ENCODE results near the gene TMEM132D. TPM values are rescaled to one million over a fixed set of nuclear protein-coding genes. Genes with fewer than 3 reads are reported as not detected.

Gene TMEM132D
- total and polyA plus RNA-seq, 2 of the 8 experiments (the other 6 are each of a cell fraction or from before 2014, with no cell fraction given) = 3.5 to 10.1 TPM

DNA sequence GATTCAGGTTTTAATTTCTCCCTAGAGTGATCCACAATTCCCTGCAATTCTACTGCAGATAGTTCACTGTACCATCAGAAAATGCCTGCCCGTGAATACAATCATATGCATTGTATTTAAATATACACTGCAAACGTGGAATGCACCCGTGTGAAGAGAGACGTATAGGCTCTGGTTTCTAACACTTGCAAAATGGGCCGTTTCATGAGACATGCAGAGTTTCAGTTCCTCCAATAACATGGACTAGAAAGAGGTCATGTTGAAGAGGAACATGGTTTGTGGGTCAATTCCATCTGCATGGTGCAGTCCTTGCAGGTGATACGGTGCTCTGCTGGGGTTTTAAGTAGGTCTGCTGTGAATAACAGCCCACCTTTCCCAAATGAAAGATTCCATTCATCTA is 373.3 kb downstream of the TMEM132D start:
- Histone ChIP-seq H2BK15ac (ENCODE audit: low read length) (no peak overlapping the region), H4K8ac (ENCODE audit: extremely low read depth, insufficient read depth, low read length) (no peak overlapping the region), H2AFZ (ENCODE audit: low read length) (no peak overlapping the region), H2BK20ac (ENCODE audit: low read length) (no peak overlapping the region), H2BK12ac (ENCODE audit: low read depth, low read length) (no peak overlapping the region), H2AK5ac (ENCODE audit: low read depth, low read length) (no peak overlapping the region), H3K36me3 (ENCODE audit: control insufficient read depth in 2 of 4, insufficient read depth in 4 of 4, low read length in 3 of 4) (no peaks in the 10 kb centered on the region), H3K4me3 (ENCODE audit: extremely low read depth in 1 of 4, insufficient read depth in 2 of 4, low read depth in 3 of 4, low read length in 4 of 4) (no peak overlapping the region), H3K4me1 (replicated peaks in 1 of 4; ENCODE audit: control insufficient read depth in 3 of 4, insufficient read depth in 4 of 4, low read length in 3 of 4) (peaks cover 4 to 17% (median 14%) of the 10 kb centered on the region in 4 experiments), H4K5ac (ENCODE audit: insufficient read length, low read depth, low read length) (no peak overlapping the region), H3K23ac (ENCODE audit: insufficient read length) (no peak overlapping the region), H3K79me2 (ENCODE audit: control insufficient read depth in 1 of 2, insufficient read depth in 2 of 2, low read length in 2 of 2) (no peaks in the 10 kb centered on the region), H4K91ac (replicated peaks; ENCODE audit: insufficient read length, low read length) (no peak overlapping the region), H3K14ac (ENCODE audit: insufficient read length) (no peak overlapping the region), H3K27ac (ENCODE audit: low read depth, low read length) (no peak overlapping the region), H3K27me3 (replicated peaks in 1 of 4; ENCODE audit: control insufficient read depth in 3 of 4, extremely low read depth in 1 of 4, insufficient read depth in 3 of 4, low read length in 3 of 4) (no peaks in the 10 kb centered on the region), H3K79me1 (ENCODE audit: low read depth, low read length) (no peaks in the 10 kb centered on the region), H3K4ac (replicated peaks; ENCODE audit: insufficient read length, low read depth, low read length) (no peak overlapping the region), H2BK120ac (replicated peaks; ENCODE audit: low read depth, low read length) (no peak overlapping the region), H3K18ac (ENCODE audit: extremely low read depth, low read length) (0 out of 2 replicates have a peak overlapping the region, but pooled peaks have one; percentile 24), H2BK5ac (ENCODE audit: low read depth, low read length) (no peak overlapping the region), H3K9ac (replicated peaks in 1 of 4; ENCODE audit: extremely low read depth in 1 of 4, low read depth in 3 of 4, low read length in 3 of 4) (no peak overlapping the region), H3K56ac (replicated peaks; ENCODE audit: insufficient read length, low read depth, low read length) (no peak overlapping the region), H3K4me2 (ENCODE audit: insufficient read depth in 1 of 2, low read depth in 2 of 2, low read length in 2 of 2) (no peak overlapping the region), H3K9me3 (ENCODE audit: insufficient read depth in 2 of 2, low read depth in 1 of 2, low read length in 1 of 2) (no peaks in the 10 kb centered on the region), H4K20me1 (replicated peaks in 1 of 2; ENCODE audit: control insufficient read depth in 1 of 2, insufficient read depth in 2 of 2, low read length in 2 of 2) (no peaks in the 10 kb centered on the region), H3K23me2 (ENCODE audit: low read depth, low read length) (peaks cover under 1% of the 10 kb centered on the region; the same call in 1 of the 2 replicates)
- no peak for DNase-seq (ENCODE audit: low read depth in 1 of 2, low spot score in 2 of 2)
- ChIA-PET POLR2A (ENCODE audit: partially characterized antibody) (no interaction called here), CTCF (ENCODE audit: partially characterized antibody) (no interaction called here)
- no peak for FAIRE-seq
- WGBS, 2 experiments (ENCODE audit: extremely low coverage in 1 of 2, insufficient coverage in 1 of 2, insufficient read length in 1 of 2, insufficient replicate concordance in 2 of 2, low coverage in 1 of 2, low lambda C conversion rate in 2 of 2, missing lambda C conversion rate in 1 of 2) = 92% methylated on average over 6 of the region's 6 CpGs; no CpG with 5 or more reads in 1 of the 2 experiments
- no peak for TF ChIP-seq FOSL1 (IDR thresholded peaks at IDR 0.05; ENCODE audit: insufficient read depth, low read depth, low read length)
- TF ChIP-seq EP300 (IDR thresholded peaks at IDR 0.05; ENCODE audit: borderline replicate concordance in 1 of 2, low read depth in 2 of 2, low read length in 2 of 2) = no peak
- TF ChIP-seq TEAD4 (IDR thresholded peaks at IDR 0.05; ENCODE audit: low read depth, low read length) = no peak
- no peak for TF ChIP-seq NRF1 (IDR thresholded peaks at IDR 0.05; ENCODE audit: low read depth, low read length)
- no peak for TF ChIP-seq NANOG (IDR thresholded peaks at IDR 0.05; ENCODE audit: insufficient read depth, low read depth, low read length, poor library complexity, severe bottlenecking)
- TF ChIP-seq JUND (IDR thresholded peaks at IDR 0.05; ENCODE audit: low read length) = no peak
- TF ChIP-seq USF2 (IDR thresholded peaks at IDR 0.05; ENCODE audit: low read length) = no peak
- no peak for TF ChIP-seq KDM4A (IDR thresholded peaks at IDR 0.05; ENCODE audit: low read depth, low read length, severe bottlenecking)
- no peak for TF ChIP-seq PHF8 (conservative IDR thresholded peaks at IDR 0.05; ENCODE audit: low read depth, low read length)
- TF ChIP-seq RAD21 (IDR thresholded peaks at IDR 0.05 in 1 of 2, conservative IDR thresholded peaks at IDR 0.05 in 1 of 2; ENCODE audit: low read depth in 2 of 2, low read length in 2 of 2) = no peak
- no peak for TF ChIP-seq SP4 (IDR thresholded peaks at IDR 0.05; ENCODE audit: low read length)

Measured in H1 (cell line).